ENCODE data around the gene ZBTB7B. TPM values are rescaled to one million over a fixed set of nuclear protein-coding genes. Genes with fewer than 3 reads are reported as not detected.

ZBTB7B gene
- total RNA-seq, 2 donors from 2014 or later: 30.1 to 34.3 TPM

- 79 to 83% methylated on average over 6 of the region's 6 CpGs for WGBS, 2 donors
- Histone ChIP-seq H3K27ac (no peak overlapping the region), H3K36me3 (replicated peaks in 1 of 2; ENCODE audit: insufficient read depth in 1 of 2, low read depth in 2 of 2) (no peaks in the 10 kb centered on the region), H3K4me3 (no peak overlapping the region), H3K27me3 (no peaks in the 10 kb centered on the region), H3K9me3 (no peaks in the 10 kb centered on the region), H3K4me1 (peaks cover 17% of the 10 kb centered on the region)
- TF ChIP-seq POLR2A (IDR thresholded peaks at IDR 0.05) (no peak), CTCF (IDR thresholded peaks at IDR 0.05) (no peak)
- intact Hi-C loops (cut with DNase I): no loop called here
- ATAC-seq (no peak), DNase-seq (no peak)
Observed at GRCh38 chr1:155026588-155026987, 24.0 kb downstream of the ZBTB7B start.

- no peak overlapping the region for H3K27ac ChIP-seq
- ATAC-seq: no peak
- H3K36me3 ChIP-seq (replicated peaks in 1 of 2; ENCODE audit: insufficient read depth in 1 of 2, low read depth in 2 of 2): no peaks in the 10 kb centered on the region
- no peaks in the 10 kb centered on the region for H3K9me3 ChIP-seq
- 80 to 82% methylated on average over 6 to 16 of the region's 16 CpGs for WGBS, 2 donors
- peaks cover 8% of the 10 kb centered on the region for H3K4me1 ChIP-seq
- no peak for DNase-seq
- no peaks in the 10 kb centered on the region for H3K27me3 ChIP-seq
- H3K4me3 ChIP-seq: no peak overlapping the region
- no peak for TF ChIP-seq POLR2A (IDR thresholded peaks at IDR 0.05)
- TF ChIP-seq CTCF (IDR thresholded peaks at IDR 0.05): no peak
- intact Hi-C loops (cut with DNase I): no loop called here
Observed at GRCh38 chr1:155029513-155030242, 27.1 kb downstream of the ZBTB7B start.

GRCh38 chr1:155030243-155030795 is 27.7 kb downstream of the ZBTB7B start:
- Histone ChIP-seq H3K36me3 (replicated peaks in 1 of 2; ENCODE audit: insufficient read depth in 1 of 2, low read depth in 2 of 2) (no peaks in the 10 kb centered on the region), H3K9me3 (no peaks in the 10 kb centered on the region), H3K27me3 (no peaks in the 10 kb centered on the region), H3K4me1 (peaks cover 3% of the 10 kb centered on the region), H3K4me3 (no peak overlapping the region), H3K27ac (no peak overlapping the region)
- no peak for ATAC-seq
- intact Hi-C loops (cut with DNase I): no loop called here
- no peak for DNase-seq
- TF ChIP-seq POLR2A (IDR thresholded peaks at IDR 0.05): no peak
- no peak for TF ChIP-seq CTCF (IDR thresholded peaks at IDR 0.05)
- 84 to 89% methylated on average over 5 to 15 of the region's 15 CpGs for WGBS, 2 donors

GRCh38 chr1:155030899-155031298 is 28.3 kb downstream of the ZBTB7B start:
- no peak overlapping the region for H3K4me3 ChIP-seq
- no peaks in the 10 kb centered on the region for H3K4me1 ChIP-seq
- no peak overlapping the region for H3K27ac ChIP-seq
- ATAC-seq (no peak), DNase-seq (no peak)
- no peaks in the 10 kb centered on the region for H3K36me3 ChIP-seq (replicated peaks in 1 of 2; ENCODE audit: insufficient read depth in 1 of 2, low read depth in 2 of 2)
- TF ChIP-seq POLR2A (IDR thresholded peaks at IDR 0.05): no peak
- no peak for TF ChIP-seq CTCF (IDR thresholded peaks at IDR 0.05)
- intact Hi-C loops (cut with DNase I): no loop called here
- WGBS, 2 donors: 80% methylated on average over 10 to 11 of the region's 11 CpGs
- no peaks in the 10 kb centered on the region for H3K27me3 ChIP-seq
- H3K9me3 ChIP-seq: no peaks in the 10 kb centered on the region

GRCh38 chr1:155032886-155033285 is 30.3 kb downstream of the ZBTB7B start:
- no peaks in the 10 kb centered on the region for H3K9me3 ChIP-seq
- TF ChIP-seq CTCF (IDR thresholded peaks at IDR 0.05) (no peak), POLR2A (IDR thresholded peaks at IDR 0.05) (no peak)
- DNase-seq (no peak), ATAC-seq (no peak)
- intact Hi-C loops (cut with DNase I): no loop called here
- no peaks in the 10 kb centered on the region for H3K4me1 ChIP-seq
- no peak overlapping the region for H3K4me3 ChIP-seq
- 80% methylated on average over 12 of the region's 12 CpGs; no CpG with 5 or more reads in 1 of the 2 donors for whole genome bisulfite sequencing, 2 donors
- H3K27ac ChIP-seq: no peak overlapping the region
- H3K36me3 ChIP-seq (replicated peaks in 1 of 2; ENCODE audit: insufficient read depth in 1 of 2, low read depth in 2 of 2): no peaks in the 10 kb centered on the region
- no peaks in the 10 kb centered on the region for H3K27me3 ChIP-seq

Data from body of pancreas (tissue), 4 donors.